HUES64 (cell line): ENCODE data around the gene TRPM6. TPM values are rescaled to one million over a fixed set of nuclear protein-coding genes. Genes with fewer than 3 reads are reported as not detected.
"Not testable (repeated sequence)": the region's sequence is repeated elsewhere in the genome, so short reads cannot be mapped to it uniquely, and the experiment has no call there.

Source experiments
- H3K27ac ChIP-seq: 2 replicates; pipeline ENCODE4 v1.7.0; 2013; ENCODE audit warnings: low read depth, low read length, inconsistent platforms
- H3K27me3 ChIP-seq: 2 replicates; pipeline ENCODE4 v1.6.1; 2013; ENCODE audit warnings: mild to moderate bottlenecking, low read length; ENCODE audit not compliant: insufficient read depth
- H3K36me3 ChIP-seq: 2 replicates; pipeline ENCODE4 v1.6.1; 2013; ENCODE audit warnings: mild to moderate bottlenecking, low read length; ENCODE audit not compliant: insufficient read depth
- H3K4me1 ChIP-seq: 2 replicates; pipeline ENCODE4 v1.6.1; 2013; ENCODE audit warnings: mild to moderate bottlenecking, low read length, moderate library complexity; ENCODE audit not compliant: insufficient read depth
- H3K4me3 ChIP-seq: 2 replicates; pipeline ENCODE4 v1.5.1; 2013; ENCODE audit warnings: mild to moderate bottlenecking, low read length, moderate library complexity
- H3K9ac ChIP-seq: 2 replicates; pipeline ENCODE4 v1.6.1; 2013; ENCODE audit warnings: mild to moderate bottlenecking, low read depth, low read length
- H3K9me3 ChIP-seq: 2 replicates; pipeline ENCODE4 v1.6.1; 2013; ENCODE audit warnings: low read depth, low read length; ENCODE audit not compliant: insufficient read depth
- WGBS: fragments of 150-250, 120-280 bp; methylation state at CpG from one replicate; pipeline ENCODE4 v1.1.7; 2013; ENCODE audit warnings: missing lambda C conversion rate; 5-methylcytosine and 5-hydroxymethylcytosine counted together
- polyA plus RNA-seq, 2 experiments: library from polyadenylated mRNA; stranded (reverse); fragments of 50-300 nt; gene quantifications; one replicate each; pipeline ENCODE4 v1.2.3, GENCODE V29; 2013

The TRPM6 gene, protein sequence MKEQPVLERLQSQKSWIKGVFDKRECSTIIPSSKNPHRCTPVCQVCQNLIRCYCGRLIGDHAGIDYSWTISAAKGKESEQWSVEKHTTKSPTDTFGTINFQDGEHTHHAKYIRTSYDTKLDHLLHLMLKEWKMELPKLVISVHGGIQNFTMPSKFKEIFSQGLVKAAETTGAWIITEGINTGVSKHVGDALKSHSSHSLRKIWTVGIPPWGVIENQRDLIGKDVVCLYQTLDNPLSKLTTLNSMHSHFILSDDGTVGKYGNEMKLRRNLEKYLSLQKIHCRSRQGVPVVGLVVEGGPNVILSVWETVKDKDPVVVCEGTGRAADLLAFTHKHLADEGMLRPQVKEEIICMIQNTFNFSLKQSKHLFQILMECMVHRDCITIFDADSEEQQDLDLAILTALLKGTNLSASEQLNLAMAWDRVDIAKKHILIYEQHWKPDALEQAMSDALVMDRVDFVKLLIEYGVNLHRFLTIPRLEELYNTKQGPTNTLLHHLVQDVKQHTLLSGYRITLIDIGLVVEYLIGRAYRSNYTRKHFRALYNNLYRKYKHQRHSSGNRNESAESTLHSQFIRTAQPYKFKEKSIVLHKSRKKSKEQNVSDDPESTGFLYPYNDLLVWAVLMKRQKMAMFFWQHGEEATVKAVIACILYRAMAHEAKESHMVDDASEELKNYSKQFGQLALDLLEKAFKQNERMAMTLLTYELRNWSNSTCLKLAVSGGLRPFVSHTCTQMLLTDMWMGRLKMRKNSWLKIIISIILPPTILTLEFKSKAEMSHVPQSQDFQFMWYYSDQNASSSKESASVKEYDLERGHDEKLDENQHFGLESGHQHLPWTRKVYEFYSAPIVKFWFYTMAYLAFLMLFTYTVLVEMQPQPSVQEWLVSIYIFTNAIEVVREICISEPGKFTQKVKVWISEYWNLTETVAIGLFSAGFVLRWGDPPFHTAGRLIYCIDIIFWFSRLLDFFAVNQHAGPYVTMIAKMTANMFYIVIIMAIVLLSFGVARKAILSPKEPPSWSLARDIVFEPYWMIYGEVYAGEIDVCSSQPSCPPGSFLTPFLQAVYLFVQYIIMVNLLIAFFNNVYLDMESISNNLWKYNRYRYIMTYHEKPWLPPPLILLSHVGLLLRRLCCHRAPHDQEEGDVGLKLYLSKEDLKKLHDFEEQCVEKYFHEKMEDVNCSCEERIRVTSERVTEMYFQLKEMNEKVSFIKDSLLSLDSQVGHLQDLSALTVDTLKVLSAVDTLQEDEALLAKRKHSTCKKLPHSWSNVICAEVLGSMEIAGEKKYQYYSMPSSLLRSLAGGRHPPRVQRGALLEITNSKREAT (N-terminal part only)
- 0.25 TPM for polyA plus RNA-seq (2013, experiment 1 of 2)
- polyA plus RNA-seq (2013, experiment 2 of 2) = 0.25 TPM

DNA sequence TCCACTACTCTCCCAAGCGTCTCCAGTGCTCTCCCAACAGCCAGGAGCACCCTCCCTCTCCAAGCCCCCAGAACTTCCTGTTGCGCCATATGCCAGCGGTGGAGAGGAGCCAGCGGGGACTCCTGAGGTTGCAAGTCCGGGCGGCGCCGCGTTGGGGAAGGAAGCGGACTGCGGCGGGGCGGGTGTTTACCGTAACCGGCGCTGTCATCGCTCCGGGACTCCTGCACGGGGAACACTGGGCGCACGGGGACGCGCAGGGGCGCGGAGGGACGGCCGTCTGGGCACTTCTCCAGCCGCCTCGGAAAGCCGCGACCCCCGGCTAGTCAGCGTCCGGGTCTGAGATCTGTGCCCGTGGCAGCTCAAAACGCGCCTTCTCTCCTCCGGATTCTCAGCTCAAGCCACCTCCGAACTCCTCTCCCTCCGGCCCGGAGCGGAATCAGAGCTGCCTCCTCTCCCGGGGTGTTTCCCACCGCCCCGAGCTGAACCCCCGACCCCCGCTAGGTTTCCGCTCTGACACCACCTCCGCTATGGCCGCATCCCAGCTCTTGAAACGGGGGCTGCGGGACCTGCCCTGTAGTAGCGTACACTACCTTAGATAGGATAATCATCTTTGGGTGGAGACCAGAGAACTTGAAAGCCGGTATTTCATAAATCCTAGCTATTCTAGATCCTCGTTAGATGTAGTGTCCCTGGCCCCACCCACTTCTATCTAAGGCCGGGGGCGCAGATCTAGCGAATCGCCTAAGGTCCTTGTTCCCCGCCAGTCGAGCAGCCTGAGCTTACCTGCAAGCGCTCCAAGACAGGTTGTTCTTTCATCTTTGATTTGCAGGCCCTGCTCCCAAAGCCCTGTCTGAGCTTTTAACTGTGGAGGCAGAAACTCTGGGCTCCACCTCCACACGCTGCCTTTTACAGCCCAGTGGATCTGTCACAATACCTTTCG lies at the start of gene TRPM6:
TRPM6 (minus strand) TSS at position 881 of the 940 bp plus-strand sequence; CDS start at position 816, 65 bp downstream.
- WGBS = 2% methylated on average over 64 of the region's 64 CpGs

DNA sequence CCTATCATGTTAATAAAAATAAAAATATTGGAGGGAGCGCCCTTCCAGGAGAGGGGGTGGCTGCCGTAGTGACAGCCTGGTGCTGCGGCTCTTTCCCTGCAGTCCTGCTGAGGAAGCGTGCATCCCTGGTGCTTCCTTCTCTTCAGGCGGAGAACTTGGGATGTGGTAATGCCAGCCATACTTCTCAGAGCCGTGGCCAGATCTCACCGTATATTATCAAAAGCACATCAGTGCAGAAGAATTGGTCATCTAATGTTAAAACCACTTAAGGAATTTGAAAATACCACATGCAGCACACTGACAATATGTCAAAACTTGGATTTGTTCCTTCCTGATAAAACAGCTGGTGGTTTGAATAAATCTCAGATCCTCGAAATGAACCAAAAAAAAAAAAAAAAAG lies 47.3 kb upstream of the TRPM6 start:
- H3K27ac ChIP-seq = no peak overlapping the region
- H3K9ac ChIP-seq = no peak overlapping the region
- 97% methylated on average over 8 of the region's 8 CpGs for WGBS
- H3K4me3 ChIP-seq = no peak overlapping the region
- no peaks in the 10 kb centered on the region for H3K36me3 ChIP-seq
- no peaks in the 10 kb centered on the region for H3K4me1 ChIP-seq
- H3K9me3 ChIP-seq = peaks cover 8% of the 10 kb centered on the region; the same call in 1 of the 2 replicates
- no peaks in the 10 kb centered on the region for H3K27me3 ChIP-seq

More for the DNA sequence above, at the start of gene TRPM6:
- peak within 1 kb of the TSS; percentile 82 for H3K4me3 ChIP-seq
- H3K27ac ChIP-seq = no peak within 1 kb of the TSS
- H3K4me1 ChIP-seq = no peaks in the 10 kb centered on the region; the same call in 1 of the 2 replicates
- no peaks in the 10 kb centered on the region for H3K9me3 ChIP-seq
- H3K27me3 ChIP-seq = peaks cover 31% of the 10 kb centered on the region
- H3K9ac ChIP-seq = peak within 1 kb of the TSS; percentile 49
- H3K36me3 ChIP-seq = no peaks in the 10 kb centered on the region

DNA sequence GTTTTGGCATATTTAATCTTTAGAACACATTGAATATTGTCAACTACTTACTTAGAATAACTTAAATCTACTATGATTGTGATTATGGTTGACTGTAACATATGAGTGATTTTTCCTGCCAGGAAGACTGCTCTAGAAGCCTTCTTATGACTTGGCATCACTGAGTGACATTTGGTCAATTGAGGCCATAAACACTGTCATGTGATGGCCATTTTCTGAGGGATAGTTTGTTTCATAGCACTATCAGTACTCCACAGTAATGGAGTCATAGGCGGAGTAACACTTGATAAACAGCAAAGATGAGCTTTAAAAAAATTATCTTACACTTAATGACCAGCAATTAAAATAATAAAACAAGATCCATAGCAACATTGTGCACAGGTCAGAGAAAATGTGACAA lies 34.0 kb upstream of the TRPM6 start:
- H3K36me3 ChIP-seq = no peaks in the 10 kb centered on the region
- peaks cover 8% of the 10 kb centered on the region; the same call in 1 of the 2 replicates for H3K4me1 ChIP-seq
- 80% methylated on average over 1 of the region's 1 CpG for WGBS
- H3K27me3 ChIP-seq = no peaks in the 10 kb centered on the region
- H3K9ac ChIP-seq = no peak overlapping the region
- H3K4me3 ChIP-seq = no peak overlapping the region
- H3K9me3 ChIP-seq = no peaks in the 10 kb centered on the region
- H3K27ac ChIP-seq = no peak overlapping the region

DNA sequence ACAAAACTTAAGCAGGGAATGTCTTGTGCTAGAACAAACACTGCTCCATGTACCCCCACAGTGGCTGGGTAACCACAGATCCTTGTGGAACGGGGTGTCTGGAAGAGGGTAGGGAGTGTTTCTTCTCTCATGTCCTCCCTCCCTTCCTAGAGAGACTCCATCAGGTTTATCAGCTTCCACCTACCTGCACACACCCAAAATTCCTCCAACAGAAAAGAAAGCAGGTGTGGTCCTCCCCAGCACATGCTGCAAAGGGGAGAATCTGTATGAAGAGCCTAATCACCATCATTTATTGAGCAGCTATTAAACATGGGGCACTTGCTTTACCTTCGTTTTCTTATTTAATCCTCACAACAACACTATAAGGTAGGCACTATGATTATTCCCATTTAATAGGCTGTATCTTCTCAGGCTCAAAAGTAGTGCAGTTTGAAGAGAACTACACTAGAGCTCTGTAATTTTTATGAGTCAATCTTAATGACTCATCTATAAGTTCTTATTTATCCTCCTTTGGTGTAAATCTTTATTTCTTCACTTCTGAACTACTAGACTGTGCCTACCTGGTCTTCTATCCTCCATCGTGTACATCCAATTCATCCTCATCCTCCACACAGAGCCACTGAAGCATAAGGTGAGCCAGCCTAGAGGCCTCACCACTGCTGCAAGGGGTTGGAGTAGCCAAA lies 33.4 kb upstream of the TRPM6 start:
- H3K4me3 ChIP-seq = no peak overlapping the region
- H3K27me3 ChIP-seq = no peaks in the 10 kb centered on the region
- H3K9ac ChIP-seq = no peak overlapping the region
- WGBS = 94% methylated on average over 2 of the region's 3 CpGs
- H3K36me3 ChIP-seq = no peaks in the 10 kb centered on the region
- no peaks in the 10 kb centered on the region for H3K9me3 ChIP-seq
- peaks cover 8% of the 10 kb centered on the region; the same call in 1 of the 2 replicates for H3K4me1 ChIP-seq
- no peak overlapping the region for H3K27ac ChIP-seq

DNA sequence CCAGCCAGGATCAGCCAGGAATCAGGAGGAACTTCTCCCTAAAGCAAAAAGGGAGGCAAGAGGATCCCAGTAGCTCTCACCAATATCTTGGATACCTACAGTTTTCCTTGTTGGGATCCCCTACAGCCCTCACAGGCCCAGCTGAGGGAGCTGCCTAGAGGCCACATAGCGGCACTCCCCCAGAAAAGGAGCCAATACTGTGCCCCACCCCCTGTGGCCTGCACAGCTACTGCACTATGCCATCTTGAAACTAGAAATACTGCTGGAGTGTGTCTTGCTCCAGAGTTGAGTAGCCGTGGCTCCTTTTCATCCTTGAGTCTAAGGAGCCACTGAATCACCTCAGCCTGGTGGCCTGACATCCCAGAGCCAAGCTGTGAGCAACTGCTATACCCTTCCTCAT lies 22.3 kb upstream of the TRPM6 start:
- 90% methylated on average over 2 of the region's 2 CpGs for WGBS
- no peaks in the 10 kb centered on the region for H3K9me3 ChIP-seq
- no peak overlapping the region for H3K4me3 ChIP-seq
- H3K27me3 ChIP-seq = no peaks in the 10 kb centered on the region
- H3K27ac ChIP-seq = no peak overlapping the region
- H3K9ac ChIP-seq = no peak overlapping the region
- no peaks in the 10 kb centered on the region for H3K36me3 ChIP-seq
- H3K4me1 ChIP-seq = no peaks in the 10 kb centered on the region

DNA sequence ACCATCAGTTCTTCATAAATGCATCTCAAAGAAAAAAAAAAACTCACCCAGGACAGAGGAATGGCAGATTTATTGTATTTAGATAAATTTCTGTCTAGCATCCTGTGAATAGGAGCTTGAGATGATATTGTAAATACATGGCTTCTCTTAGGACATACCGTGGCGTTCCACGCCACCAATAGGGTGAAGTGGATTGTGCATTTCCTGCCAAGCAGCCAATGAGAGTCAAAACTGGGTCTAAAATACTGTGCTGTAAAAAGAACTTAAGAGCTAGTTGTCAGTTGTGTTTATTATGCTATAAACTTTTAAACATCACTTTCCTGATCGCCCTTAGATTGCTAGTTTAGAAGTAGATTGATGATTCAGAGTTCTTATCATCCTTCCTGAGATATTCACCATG lies 20.9 kb upstream of the TRPM6 start:
- Histone ChIP-seq H3K4me1 (no peaks in the 10 kb centered on the region), H3K27me3 (no peaks in the 10 kb centered on the region), H3K27ac (no peak overlapping the region), H3K4me3 (no peak overlapping the region), H3K9me3 (no peaks in the 10 kb centered on the region), H3K36me3 (no peaks in the 10 kb centered on the region), H3K9ac (no peak overlapping the region)
- 94% methylated on average over 3 of the region's 4 CpGs for WGBS

DNA sequence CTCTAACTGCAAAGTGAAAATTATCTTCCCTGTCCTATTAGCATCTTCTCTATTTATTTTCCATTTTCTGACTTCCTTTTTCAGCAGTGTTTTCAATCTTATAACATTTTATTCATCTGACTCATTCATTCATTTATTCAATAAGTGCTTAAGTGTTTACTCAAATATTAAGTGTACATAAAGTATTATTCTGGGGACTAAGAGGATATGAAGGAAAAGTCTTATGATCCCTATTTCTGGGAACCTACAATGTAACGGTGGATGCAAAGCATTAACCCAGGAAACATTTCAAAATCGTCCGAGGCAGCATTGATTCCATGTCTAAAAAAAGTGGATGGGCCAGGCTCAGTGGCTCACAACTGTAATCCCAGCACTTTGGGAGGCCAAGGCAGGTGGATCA lies 19.4 kb upstream of the TRPM6 start:
- no peak overlapping the region for H3K4me3 ChIP-seq
- no peak overlapping the region for H3K9ac ChIP-seq
- 92% methylated on average over 3 of the region's 3 CpGs for WGBS
- no peaks in the 10 kb centered on the region for H3K9me3 ChIP-seq
- H3K36me3 ChIP-seq = no peaks in the 10 kb centered on the region
- no peak overlapping the region for H3K27ac ChIP-seq
- no peaks in the 10 kb centered on the region for H3K27me3 ChIP-seq
- H3K4me1 ChIP-seq = no peaks in the 10 kb centered on the region

DNA sequence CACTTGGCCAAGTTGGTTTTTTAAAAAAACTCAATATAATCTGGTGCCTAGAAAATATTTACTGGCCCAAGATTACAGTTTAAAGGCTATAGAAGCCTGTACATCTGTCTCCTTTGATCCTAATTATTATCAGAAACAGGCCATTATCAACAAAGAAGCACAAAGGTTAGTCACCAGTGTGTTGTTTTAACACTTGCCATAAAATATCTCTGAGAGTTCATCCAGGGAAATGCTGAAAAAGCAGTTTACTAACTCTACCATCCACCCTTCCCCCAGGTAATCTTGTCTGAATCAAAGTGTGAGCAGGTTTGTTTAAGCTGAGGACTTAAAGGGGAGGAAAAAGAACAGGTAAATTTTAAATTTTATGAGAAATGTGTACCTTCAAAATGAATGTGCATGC lies 13.3 kb upstream of the TRPM6 start:
- H3K27ac ChIP-seq = no peak overlapping the region
- H3K27me3 ChIP-seq = no peaks in the 10 kb centered on the region
- H3K36me3 ChIP-seq = no peaks in the 10 kb centered on the region
- no peaks in the 10 kb centered on the region for H3K4me1 ChIP-seq
- H3K9ac ChIP-seq = no peak overlapping the region
- no peak overlapping the region for H3K4me3 ChIP-seq
- no peaks in the 10 kb centered on the region for H3K9me3 ChIP-seq

DNA sequence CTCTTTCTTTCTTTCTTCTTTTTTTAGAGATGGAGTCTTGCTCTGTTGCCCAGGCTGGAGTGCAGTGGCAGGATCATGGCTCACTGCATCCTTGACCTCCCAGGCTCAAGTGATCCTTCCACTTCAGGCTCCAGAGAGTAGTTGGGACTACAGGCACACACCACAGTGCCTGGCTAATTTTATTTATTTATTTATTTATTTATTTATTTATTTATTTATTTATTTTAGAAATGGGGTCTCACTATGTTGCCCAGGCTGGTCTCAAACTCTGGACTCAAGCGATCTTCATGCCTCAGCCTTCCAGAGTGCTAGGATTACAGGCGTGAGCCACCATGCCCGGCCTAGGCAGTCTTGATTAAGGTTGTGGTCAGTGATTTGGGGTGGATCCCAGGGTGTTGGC lies 728 bp upstream of the TRPM6 start:
- not testable (repeated sequence) for H3K9me3 ChIP-seq, H3K4me3 ChIP-seq, H3K4me1 ChIP-seq, H3K27ac ChIP-seq, H3K9ac ChIP-seq, H3K36me3 ChIP-seq
- WGBS = 95% methylated on average over 3 of the region's 3 CpGs
- H3K27me3 ChIP-seq = peaks cover 31% of the 10 kb centered on the region
